ENCODE data around the gene CPNE4.

Gene CPNE4

DNA sequence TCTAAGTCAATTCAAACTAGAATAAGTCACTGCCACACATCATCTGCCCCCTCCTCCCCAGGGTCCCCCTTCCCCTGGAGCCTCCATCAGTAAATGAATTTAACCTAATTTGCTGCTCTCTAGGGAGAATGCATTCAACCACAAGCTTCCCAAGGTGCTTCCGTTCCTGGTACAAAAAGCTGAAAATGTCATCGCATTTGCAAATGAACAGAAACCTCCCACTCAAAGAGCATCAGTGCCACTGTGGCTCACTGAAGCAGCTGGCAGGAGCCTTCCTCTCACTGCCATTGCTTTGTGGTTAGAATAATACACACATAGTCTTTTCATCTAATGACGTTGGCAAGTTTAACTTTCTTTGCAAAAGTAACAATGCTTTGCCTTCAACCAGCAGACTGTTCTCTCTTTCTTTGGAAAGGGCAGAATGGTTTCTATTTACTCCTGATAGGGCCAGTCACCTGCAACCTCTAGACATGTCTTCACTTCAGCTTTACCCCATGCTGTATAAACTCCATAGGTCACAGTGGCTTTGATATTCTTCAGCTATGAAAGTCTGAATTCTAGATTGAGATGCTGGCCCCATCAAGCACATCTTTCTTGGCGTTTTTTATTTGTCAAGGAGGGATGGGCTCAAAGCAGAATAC, 238.1 kb downstream of the CPNE4 start:
- no peak for DNase-seq (ENCODE audit: low spot score)

DNA sequence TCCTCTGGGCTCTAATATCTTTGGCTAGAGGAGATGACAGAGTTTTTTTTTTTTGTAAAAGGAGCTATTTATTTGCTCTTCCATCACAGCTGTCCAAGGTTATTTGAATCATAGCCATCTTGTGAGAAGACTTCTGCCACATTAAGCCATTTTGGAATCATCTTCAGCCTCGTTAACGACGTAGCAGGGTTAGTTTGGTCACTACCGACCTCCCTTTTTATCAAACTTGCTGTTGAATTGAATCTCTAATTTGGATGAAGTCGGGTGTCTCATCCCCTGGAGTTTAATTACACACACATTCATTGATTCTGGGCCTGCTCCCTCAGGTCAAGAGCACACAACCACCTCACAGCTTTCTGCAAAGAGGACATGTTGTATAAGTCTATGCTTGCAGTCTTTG, 238.7 kb downstream of the CPNE4 start:
- no peak for DNase-seq (ENCODE audit: low spot score)

DNA sequence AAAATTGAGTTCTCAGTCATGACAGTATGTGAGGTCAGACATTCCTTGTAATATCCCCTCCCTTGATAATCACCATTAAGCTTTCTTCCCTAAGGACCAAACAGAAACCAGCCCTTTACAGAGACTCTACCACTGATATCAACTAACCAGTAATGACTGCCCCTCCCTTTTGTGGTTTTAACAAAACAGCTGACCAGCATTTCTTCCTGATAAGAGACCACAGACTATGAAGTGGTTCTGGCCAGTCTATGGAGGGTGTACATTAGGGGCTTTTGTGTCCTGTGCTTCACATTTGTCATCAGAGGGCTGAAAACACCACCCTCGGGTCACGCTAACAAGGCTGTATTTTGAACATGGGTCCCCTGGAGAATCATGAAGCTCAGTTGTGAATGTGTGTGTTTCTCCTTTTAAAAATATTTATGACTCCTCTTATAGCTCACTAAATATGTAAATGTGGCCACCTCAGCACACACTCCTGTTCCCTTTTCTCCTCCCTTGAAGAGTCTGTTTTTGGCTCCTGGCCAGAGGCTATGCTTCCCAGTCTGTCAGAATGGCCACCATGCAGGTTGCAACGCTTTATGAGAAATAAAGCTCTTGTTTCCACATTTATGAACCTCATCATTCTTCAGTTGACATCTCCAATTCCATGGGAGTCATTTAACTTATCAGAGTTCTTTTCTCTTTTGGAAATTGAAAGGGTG, 239.3 kb downstream of the CPNE4 start:
- no peak for DNase-seq (ENCODE audit: low spot score)

DNA sequence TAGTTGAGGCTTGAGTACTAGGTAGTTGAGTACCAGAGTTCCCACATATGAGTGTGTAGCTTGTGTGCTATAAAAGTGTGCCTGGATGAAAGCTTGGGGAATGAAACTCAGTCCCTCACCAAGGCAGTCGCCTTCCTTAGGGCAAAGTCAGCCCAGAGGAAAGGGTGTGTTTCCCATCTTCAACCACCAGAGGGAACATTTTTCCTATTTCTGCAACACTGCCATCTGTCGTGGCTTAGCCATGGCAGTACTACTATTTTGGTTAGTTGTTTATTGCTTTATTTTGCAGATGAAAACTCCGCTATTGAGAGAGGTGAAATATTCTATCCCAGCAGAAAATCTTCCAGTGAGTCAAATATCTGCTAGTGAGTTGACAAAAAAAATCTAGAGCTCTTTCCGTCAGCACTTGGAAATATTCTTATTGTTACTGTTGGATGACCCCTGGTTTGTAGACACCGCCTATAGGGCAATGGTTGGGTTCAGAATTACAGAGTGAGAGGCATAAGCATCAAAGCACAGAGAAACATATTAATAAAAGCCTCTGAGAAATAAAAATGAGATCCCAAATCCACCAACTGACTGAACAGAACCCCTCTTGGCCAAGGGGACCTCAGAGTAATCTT, 239.9 kb downstream of the CPNE4 start:
- DNase-seq (ENCODE audit: low spot score): peak; percentile 33

DNA sequence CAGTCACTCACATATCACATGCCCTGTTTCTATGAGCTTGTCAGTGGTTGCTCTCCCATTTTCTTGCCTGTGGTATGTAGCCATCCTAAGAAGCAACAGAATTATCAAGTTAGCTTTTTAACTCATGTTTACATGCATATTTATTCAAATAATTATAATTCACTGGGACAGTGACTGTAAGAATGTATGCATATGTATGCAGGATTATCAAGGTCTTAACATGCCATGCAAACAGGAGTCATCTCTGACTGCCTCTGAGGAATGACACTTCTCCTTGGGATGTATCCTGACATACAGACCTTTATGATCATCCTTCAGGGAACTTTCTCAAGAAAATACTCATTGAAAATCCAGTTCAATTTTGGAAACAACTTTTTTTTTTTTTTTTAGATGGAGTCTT, 240.9 kb downstream of the CPNE4 start:
- no peak for DNase-seq (ENCODE audit: low spot score)

DNA sequence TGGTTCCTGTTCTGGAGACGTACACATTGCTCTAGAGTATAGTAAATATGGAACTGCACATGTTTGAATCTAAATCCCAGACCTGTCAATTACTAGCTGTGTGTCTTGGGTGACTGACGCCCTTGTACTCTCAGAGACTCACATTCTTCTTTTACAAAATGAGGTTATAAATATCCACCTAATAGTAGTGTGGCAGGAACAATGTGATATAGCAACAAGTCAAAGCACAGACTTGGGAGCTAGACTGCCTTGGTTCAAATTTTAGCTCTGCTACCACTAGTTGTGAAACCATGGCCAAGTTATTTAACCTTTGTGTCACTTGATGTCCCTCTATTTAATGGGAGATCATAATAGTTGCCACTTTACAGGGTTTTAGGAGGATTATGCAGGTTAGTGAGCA, 245.6 kb downstream of the CPNE4 start:
- no peak for DNase-seq (ENCODE audit: low spot score)

DNA sequence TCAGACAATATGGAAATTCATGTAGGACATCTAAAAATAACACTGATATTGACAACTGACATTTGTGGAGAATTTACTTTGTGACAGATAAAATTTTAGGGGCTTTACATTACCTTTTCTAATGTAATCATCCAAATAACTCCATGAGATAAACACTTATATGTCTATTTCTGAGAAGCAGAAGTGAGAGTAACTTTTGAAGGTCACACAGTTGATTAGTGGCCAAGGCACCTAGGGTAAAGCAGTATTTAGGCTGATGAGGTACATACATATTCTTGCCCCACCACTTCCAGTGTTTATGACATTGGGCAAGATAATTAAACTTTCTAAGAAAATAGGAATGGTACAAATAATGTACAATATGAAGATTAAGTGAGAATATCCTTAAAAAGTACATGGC, 248.4 kb downstream of the CPNE4 start:
- no peak for DNase-seq (ENCODE audit: low spot score)

DNA sequence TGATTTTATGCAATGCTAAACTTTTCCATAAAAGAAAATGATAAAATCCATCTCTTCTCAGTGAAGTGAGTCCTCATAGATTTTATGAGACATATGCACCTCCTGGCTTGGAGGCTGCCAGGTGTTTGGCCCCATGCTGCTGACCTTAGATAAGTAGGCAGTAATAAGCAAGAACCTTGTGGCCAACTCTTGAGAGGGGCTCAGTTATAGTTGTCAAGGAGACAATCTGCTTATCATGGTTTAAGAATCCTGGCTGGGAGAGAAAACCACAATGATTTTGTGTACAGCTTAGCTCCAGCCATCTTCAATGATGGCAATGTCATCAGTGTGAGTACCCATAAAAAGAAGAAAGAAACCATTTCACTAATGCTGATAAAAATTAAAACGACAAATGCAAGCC, 252.1 kb downstream of the CPNE4 start:
- DNase-seq (ENCODE audit: low spot score): no peak

DNA sequence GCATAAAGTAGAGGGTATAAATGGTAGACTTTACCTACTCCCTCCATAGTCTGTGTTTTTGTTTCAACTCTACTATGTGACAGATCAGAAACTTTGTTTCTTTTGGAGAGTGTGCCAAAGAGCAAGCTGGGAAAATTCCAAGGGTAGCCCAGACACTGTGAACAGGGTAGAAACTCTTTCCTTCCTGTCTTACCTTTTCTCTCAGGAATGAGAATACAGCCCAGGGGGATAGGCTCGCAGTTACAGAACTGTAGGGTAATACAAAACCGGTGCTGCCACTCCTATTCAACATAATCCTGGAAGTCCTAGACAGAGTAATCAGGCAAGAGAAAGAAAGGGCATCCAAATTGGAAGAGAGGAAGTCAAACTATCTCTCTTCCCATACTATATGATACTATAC, 256.3 kb downstream of the CPNE4 start:
- no peak for DNase-seq (ENCODE audit: low spot score)

DNA sequence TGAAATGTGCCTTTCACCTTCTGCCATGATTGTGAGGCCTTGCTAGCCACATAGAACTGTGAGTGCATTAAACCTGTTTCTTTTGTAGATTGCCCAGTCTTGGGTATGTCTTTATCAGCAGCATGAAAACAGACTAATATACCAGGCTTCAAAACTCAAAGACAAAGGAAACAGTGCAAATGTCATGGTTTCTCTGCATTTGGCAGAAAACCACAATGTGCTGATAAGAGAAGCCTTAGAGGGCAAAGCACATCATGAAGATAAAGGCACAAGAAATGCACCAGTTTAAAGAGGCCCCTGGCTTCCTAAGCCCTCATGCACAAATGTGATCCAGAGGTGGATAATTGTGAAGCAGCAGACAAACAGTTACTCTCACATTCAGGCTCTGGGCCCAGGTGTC, 259.2 kb downstream of the CPNE4 start:
- no peak for DNase-seq (ENCODE audit: low spot score)

DNA sequence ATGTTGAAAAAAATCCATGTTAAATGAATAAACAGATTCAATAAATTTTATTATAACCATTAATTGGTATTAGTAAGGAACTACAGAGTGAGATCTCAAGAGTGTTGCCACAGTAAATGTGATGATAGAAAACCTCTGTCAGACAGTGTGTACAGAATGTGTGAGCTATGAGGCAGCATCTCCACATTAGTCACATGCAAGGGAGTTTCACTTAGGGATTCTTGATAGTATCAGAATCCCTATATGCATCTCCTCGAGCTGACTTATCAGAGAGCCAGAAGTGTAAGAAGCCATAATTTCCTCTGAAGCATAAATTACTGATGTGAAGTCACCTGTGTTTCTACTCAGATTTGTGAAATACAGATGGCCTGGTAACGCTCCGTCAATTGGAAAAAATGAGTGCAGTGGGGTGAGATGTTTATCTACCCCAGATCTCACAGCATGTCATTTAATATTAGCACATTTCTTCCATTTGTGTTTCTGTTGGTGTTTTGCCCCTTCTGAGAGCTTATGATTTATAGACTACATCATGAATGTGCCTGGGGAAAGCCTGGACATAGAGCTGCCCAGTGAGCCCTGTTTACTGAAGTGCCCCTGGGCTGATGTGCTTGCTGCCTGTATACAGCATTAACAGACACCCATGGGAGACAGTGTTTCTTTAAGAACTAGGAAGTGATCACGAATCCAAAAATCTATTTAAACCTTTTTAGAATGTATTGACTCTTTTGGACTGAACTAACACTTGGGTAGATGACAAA, 262.4 kb downstream of the CPNE4 start:
- no peak for DNase-seq (ENCODE audit: low spot score)

DNA sequence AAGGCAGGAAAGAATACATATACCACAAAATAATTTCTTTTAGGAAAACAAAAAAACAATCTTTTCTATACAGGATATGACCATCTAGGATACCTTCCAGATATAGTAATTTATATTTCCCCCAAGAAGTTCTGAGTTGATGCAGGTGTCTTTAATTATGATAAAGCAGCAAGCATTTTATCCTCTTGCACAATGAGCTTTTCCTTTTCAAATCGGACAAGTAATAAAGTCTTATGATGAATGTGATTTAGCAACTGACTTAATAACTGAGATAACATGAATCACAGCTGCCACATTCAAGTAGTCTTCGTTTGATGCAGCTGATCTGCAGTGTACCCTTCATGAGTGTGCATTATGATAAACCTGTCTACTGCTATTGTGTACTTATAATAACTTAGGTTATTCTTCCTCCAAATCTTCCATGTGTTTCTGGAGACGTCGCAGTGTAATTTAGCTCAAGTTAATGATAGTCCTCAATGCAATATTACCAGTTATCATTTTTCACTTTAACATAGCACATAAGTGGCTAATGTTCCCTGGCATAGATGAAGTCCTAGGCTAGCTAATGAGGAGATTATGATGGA, 271.7 kb downstream of the CPNE4 start:
- DNase-seq (ENCODE audit: low spot score): no peak

DNA sequence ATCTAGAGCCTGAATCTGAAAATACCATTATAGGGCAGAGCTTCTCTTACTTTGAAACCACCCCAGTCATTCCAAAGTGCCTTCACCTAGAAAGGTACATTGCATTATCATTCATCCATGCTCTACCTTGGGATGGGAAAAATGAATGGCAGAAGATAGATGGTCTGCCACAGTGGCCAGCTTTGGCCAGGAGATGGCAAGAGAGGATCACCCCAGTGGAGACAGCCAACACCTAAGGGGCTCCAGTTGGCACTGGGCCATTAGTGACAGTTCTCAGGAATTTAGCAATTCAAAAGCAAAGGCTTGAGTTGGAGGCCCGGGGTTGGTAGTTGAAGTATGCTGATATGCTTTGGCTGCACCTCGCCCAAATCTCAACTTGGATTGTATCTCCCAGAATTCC, 278.4 kb downstream of the CPNE4 start:
- no peak for DNase-seq (ENCODE audit: low spot score)

DNA sequence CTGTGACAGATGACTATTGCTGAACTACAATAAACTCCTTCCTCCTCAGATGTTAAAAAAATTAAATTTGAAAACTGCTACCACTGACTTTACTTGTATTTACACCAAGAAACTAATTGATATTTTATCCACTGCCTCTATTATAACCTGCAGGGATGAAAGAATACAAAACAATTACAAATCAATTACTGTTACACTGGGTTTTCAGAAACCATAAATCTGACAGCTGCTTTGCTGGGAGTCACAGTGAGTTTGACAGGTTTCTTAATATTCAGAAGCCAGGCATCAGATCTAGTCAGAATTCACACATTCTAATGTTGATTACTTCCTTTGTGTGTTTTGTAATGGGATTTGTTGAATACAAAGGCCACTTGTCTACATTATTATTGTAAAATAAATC, 279.4 kb downstream of the CPNE4 start:
- no peak for DNase-seq (ENCODE audit: low spot score)

DNA sequence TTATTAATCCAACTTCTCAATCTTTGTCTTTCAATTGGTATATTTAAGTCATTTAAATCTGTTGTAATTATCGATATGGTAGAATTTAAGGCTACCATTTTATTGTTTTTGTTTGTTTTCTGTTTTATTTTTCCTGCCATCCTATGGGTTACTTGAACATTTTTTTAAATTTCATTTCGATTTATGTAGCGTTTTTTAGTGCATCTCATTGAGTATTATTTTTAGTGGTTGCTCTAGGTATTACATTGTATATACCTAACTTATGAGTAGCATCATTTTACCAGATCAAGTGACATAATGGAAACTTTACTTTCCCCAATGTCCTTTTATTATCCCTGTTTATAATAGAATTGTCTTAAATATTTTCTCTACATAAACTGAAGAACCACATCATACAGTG, 284.6 kb downstream of the CPNE4 start:
- no peak for DNase-seq (ENCODE audit: low spot score)

DNA sequence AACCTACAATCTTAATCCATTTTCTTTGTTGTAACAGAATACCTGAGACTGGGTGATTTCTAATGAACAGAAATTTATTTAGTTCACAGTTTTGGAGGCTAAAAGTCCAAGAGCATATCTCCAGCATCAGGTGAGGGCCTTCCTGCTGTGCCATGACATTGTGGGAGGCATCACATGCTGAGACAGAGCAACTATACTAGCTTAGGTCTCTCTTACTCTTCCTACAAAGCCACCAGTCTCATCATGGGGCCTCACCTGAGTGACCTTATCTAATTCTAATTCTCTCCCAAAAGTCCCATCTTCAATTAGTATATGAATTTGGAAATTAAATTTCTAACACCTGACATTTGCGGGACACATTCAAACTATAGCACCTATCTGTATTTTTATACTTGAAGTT, 285.0 kb downstream of the CPNE4 start:
- DNase-seq (ENCODE audit: low spot score): no peak

DNA sequence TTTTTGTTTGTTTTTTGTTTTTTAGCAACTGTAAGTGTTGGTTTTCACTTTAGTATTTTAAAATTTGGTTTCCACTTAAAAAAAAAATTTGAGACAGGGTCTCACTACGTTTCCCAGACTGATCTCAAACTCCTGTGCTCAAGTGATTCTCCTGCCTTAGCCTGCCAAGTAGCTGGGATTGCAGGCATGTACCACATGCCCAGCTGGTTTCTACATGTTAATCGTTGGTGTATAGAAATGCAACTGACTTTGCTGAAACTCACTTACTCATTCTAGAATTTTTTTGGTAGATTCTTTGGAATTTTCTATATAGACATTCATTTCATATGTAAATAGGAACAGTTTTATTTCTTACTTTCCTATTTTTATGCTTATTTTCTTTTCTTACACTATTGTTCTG, 287.3 kb downstream of the CPNE4 start:
- DNase-seq (ENCODE audit: low spot score): no peak

DNA sequence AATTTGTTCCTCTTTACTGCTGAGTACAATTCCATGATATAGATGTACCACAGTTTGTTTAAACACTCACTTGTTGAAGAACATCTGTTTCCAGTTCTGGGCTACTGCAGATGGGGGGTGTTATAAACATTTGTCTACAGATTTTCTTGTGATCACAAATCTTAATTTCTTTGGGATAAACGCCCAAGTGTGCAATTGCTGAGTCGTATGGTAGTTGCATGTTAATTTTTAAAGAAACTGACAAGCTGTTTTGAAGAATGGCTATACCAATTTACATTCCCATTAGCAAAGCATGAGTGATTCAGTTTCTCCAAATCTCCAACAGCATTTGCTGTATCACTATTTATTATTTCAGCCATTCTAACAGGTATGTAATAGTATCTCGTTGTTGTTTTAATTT, 290.0 kb downstream of the CPNE4 start:
- DNase-seq (ENCODE audit: low spot score): no peak

DNA sequence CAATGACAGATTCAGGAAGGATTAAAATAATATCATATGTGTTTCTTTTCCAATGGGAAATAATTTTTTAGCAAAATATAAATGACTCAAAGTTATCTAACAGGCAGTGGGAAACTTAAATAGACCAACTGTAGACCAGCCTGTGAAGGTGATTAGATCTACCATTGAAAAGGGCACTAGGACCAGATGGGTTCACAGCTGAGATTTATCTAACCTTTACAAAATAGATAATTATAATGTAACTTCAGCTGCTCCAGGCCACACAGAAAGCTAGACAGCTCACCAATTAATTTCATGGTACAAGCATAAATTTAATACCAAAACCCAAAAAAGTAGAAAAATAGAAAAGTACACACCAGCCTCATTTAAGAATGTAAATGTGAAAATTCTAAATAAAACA, 291.7 kb downstream of the CPNE4 start:
- DNase-seq (ENCODE audit: low spot score): no peak

DNA sequence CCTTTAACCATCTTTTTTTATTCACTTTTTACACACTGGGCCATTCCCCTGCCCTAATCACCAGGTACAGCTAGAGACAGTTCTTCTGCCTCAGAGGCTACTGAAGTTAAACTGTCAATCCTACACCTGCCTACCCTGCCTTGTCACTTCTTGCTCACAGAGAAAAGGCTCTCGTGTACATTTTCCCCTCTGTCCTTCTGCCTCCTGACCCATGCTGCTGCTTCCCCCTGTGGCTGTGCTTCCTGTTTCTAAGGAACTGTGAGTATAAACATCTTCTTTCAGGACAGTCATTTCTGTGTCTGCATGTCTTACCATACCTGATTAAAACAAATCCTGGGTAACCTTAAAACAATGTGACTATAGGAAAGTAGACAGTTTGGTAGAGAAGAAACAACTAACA, 295.6 kb downstream of the CPNE4 start:
- DNase-seq (ENCODE audit: low spot score): no peak

DNA sequence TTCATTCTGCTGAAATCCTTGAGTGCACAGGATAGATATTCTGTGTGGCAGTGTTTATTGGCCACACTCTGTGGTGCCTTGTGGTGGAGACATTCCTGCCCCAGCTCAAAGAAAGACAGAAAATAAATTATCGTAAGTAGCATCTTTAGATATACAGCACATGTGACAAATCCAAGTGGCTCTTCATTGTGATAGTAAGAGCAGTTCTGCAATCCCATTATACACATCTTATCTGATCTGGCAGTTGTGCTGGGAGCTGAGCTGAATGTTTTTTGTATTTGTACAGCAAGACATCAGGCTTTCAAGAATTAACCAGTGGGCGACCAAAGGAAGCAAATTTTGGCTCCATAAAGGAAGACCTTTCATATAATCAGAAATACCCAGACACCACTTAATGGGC, 296.7 kb downstream of the CPNE4 start:
- no peak for DNase-seq (ENCODE audit: low spot score)

DNA sequence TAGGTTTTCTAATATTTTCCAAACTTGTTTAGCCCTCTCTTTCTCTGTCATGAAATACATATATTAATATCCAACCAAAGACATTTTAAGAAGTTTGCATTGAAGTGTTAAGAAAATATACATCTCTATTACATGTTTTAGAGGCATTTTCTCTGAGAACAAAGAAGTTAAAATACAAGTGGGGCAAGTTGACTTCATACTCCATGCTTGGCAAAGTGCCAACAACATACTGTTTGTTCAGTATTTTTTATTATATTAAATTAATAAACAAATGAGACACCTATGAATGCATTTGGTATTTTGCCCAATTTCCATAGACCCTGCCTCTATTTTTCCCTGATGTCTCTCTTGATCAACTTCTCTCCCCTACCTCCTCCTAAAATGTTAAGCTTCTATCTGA, 299.3 kb downstream of the CPNE4 start:
- DNase-seq (ENCODE audit: low spot score): no peak

DNA sequence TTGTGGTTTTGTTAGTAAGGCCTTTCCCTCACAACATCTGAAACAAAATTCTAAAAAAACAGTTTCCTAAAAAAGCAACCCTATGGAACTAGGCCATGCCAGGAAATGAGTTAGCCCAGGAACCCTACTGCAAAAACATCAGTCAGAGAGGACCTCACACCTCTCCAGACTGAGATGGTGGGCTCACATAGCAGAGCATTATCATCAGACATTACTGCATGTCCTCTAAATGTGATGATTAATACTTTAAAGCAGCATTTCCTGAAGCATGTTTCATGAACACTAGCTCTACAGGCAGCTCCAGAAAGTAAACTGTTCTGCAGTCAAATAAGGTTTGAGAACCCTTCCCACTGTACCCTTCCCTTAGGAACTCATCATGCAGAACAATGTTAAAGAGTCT, 299.7 kb downstream of the CPNE4 start:
- no peak for DNase-seq (ENCODE audit: low spot score)

All from cerebellar cortex (tissue), 1 donor.